Activated CD4-positive, alpha-beta T cell treated with anti-CD3 and anti-CD28 coated beads for 36 hours (primary cell): ENCODE results near the gene TLK1. TPM values are rescaled to one million over a fixed set of nuclear protein-coding genes. Genes with fewer than 3 reads are reported as not detected.

Experiments used
- ATAC-seq: fragments of 200-7000 bp; cut with Tn5 transposase; one replicate; pipeline ENCODE4 v1.10.0; 2021; ENCODE audit warnings: mild to moderate bottlenecking, moderate library complexity
- CTCF ChIA-PET: fragments of 350-600 bp; sonication (Branson Sonifier 250); formaldehyde crosslinking; loops from one replicate; lab custom pipeline; 2021; ENCODE audit warnings: antibody characterized with exemption; lab: Charles Lee
- POLR2A ChIA-PET: fragments of 350-600 bp; sonication (Branson Sonifier 250); formaldehyde crosslinking; loops from one replicate; lab custom pipeline; 2021; ENCODE audit warnings: antibody characterized with exemption, inconsistent platforms; lab: Charles Lee
- DNase-seq: peaks from one replicate; pipeline ENCODE4 v3.0.0-alpha.2; 2020
- H3K27ac Mint-ChIP-seq: one replicate; pipeline ENCODE4 v1.8.0; 2021; ENCODE audit warnings: mixed read lengths
- H3K27me3 Mint-ChIP-seq: one replicate; pipeline ENCODE4 v1.8.0; 2021; ENCODE audit warnings: mixed read lengths
- H3K36me3 Mint-ChIP-seq: one replicate; pipeline ENCODE4 v1.8.0; 2021; ENCODE audit warnings: low read depth, mixed read lengths
- H3K4me1 Mint-ChIP-seq: one replicate; pipeline ENCODE4 v1.8.0; 2021; ENCODE audit warnings: mixed read lengths
- H3K4me3 Mint-ChIP-seq: one replicate; pipeline ENCODE4 v1.8.0; 2021; ENCODE audit warnings: mild to moderate bottlenecking, moderate library complexity, mixed read lengths
- H3K9me3 Mint-ChIP-seq: one replicate; pipeline ENCODE4 v1.8.0; 2021; ENCODE audit warnings: low read depth, mixed read lengths
- intact Hi-C, 2 experiments: fragments of 100-400 bp; cut with DNase I in 1 of 2; cut with micrococcal nuclease in 1 of 2; formaldehyde crosslinking; loops; one replicate each; pipeline versions ENCODE4 v1.14.2 to v1.15.1; 2022 to 2024; cut with DNase I, micrococcal nuclease
- total RNA-seq, 2 experiments: library from RNA; stranded (reverse); gene quantifications; one replicate each; pipeline ENCODE4 v1.2.3, GENCODE V29; 2021

TLK1 gene
- total RNA-seq, 2 experiments from 2014 or later: 71.8 to 83.7 TPM

GRCh38 chr2:171143670-171144062 lies 17.0 kb downstream of the TLK1 start:
- DNase-seq (no peak), ATAC-seq (no peak)
- POLR2A ChIA-PET: no interaction called here
- Mint-ChIP-seq H3K27me3 (no peaks in the 10 kb centered on the region), H3K27ac (no peak overlapping the region), H3K36me3 (peaks cover 6% of the 10 kb centered on the region), H3K9me3 (no peaks in the 10 kb centered on the region), H3K4me3 (no peak overlapping the region), H3K4me1 (peaks cover 89% of the 10 kb centered on the region)
- CTCF ChIA-PET: interaction anchor here (1.5 kb wide), 1 partner anchor 10 kb away, joined by 5 read pairs; no protein-coding TSS in a partner anchor
- intact Hi-C loops: loop anchor here in 1 of 2 experiments (2.0 to 5.0 kb wide), 2 partner anchors 15 to 41 kb away; no protein-coding TSS in a partner anchor

DNA sequence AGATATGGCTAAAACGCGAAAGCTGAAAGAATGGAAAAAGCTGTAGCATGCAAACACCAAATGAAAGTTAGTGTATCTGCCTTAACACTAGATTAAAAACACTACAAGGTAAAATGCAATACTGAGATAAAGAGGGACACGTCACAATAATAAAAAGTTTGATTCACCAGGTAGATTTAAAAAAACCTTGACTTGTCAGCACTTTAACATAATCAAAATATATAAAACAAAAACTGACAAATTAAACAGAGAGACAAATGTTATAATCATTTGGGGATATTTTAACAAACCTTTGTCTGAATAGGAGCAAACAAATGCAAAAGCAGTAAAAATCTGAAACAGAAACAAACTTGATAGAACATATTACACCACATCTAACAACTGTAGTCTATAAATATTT lies 18.3 kb downstream of the TLK1 start:
- Mint-ChIP-seq H3K36me3 (peaks cover 6% of the 10 kb centered on the region), H3K4me3 (no peak overlapping the region), H3K27ac (no peak overlapping the region), H3K27me3 (no peaks in the 10 kb centered on the region), H3K9me3 (no peaks in the 10 kb centered on the region), H3K4me1 (peaks cover 84% of the 10 kb centered on the region)
- no peak for DNase-seq
- CTCF ChIA-PET: interaction anchor here (1.5 to 3.0 kb wide), 2 partner anchors 16 to 274 kb away, joined by 5 to 12 read pairs; no protein-coding TSS in a partner anchor
- POLR2A ChIA-PET: no interaction called here
- intact Hi-C loops: loop anchor here in 1 of 2 experiments (5.0 kb wide), 1 partner anchor 40 kb away; no protein-coding TSS in a partner anchor
- ATAC-seq: no peak

GRCh38 chr2:171141320-171141719 lies 19.4 kb downstream of the TLK1 start:
- DNase-seq (no peak), ATAC-seq (peak; percentile 73)
- ChIA-PET POLR2A (interaction anchor here (0.6 to 1.3 kb wide), 4 partner anchors 9 to 197 kb away, joined by 3 to 5 read pairs (median 4); no protein-coding TSS in a partner anchor), CTCF (interaction anchor here (0.9 to 3.0 kb wide), 8 partner anchors 9 to 275 kb away, joined by 3 to 12 read pairs (median 4); no protein-coding TSS in a partner anchor)
- no peaks in the 10 kb centered on the region for H3K9me3 Mint-ChIP-seq
- intact Hi-C loops: loop anchor here in 1 of 2 experiments (5.0 kb wide), 1 partner anchor 39 kb away; no protein-coding TSS in a partner anchor
- peaks cover 6% of the 10 kb centered on the region for H3K36me3 Mint-ChIP-seq
- H3K27ac Mint-ChIP-seq: peak overlapping the region; percentile 6
- no peaks in the 10 kb centered on the region for H3K27me3 Mint-ChIP-seq
- peaks cover 84% of the 10 kb centered on the region for H3K4me1 Mint-ChIP-seq
- no peak overlapping the region for H3K4me3 Mint-ChIP-seq

DNA sequence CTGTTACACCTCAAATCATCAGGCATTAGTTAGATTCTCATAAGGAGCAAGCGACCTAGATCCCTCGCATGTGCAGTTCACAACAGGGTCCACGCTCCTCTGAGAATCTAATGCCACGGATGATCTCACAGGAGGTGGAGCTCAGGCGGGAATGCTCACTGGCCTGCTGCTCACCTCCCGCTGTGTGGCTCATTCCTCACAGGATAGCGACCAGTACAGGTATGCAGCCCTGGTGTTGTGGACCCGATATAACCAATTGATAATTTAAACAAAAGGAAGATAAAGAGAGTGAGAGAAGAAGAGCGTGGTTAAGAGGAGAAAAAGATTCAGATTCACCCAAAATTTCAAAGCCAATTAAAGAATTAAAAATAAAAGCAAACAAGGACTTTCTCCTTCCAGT lies 20.8 kb downstream of the TLK1 start:
- DNase-seq (no peak), ATAC-seq (no peak)
- H3K36me3 Mint-ChIP-seq: peaks cover 9% of the 10 kb centered on the region
- CTCF ChIA-PET: interaction anchor here (0.6 to 3.0 kb wide), 2 partner anchors 18 to 132 kb away, joined by 3 to 12 read pairs; no protein-coding TSS in a partner anchor
- H3K4me1 Mint-ChIP-seq: peaks cover 84% of the 10 kb centered on the region
- H3K27me3 Mint-ChIP-seq: no peaks in the 10 kb centered on the region
- no peaks in the 10 kb centered on the region for H3K9me3 Mint-ChIP-seq
- POLR2A ChIA-PET: no interaction called here
- H3K4me3 Mint-ChIP-seq: no peak overlapping the region
- no peak overlapping the region for H3K27ac Mint-ChIP-seq
- intact Hi-C loops: loop anchor here (5.0 kb wide), 3 partner anchors 38 to 168 kb away; no protein-coding TSS in a partner anchor

DNA sequence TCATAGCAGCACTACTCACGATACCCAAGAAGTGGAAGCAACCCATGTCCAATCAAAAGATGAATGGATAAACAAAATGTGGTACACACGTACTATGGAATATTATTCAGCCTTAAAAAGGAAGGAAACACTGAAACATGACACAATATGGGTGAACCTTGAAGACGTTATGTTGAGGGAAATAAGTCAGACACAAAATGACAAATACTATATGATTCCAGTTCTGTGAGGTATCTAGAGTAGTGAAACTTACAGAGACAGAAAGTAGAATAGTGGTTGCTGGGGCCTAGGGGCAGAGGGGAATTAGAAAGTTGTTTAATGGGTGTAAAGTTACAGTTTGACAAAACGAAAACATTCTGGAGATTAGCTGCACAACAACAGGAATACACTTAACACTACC lies 24.7 kb downstream of the TLK1 start:
- DNase-seq: peak; percentile 41
- H3K4me1 Mint-ChIP-seq: peaks cover 73% of the 10 kb centered on the region
- POLR2A ChIA-PET: interaction anchor here (0.7 kb wide), 1 partner anchor 144 kb away, joined by 3 read pairs; no protein-coding TSS in a partner anchor
- peak; percentile 93 for ATAC-seq
- H3K4me3 Mint-ChIP-seq: peak overlapping the region; percentile 20
- peaks cover 3% of the 10 kb centered on the region for H3K9me3 Mint-ChIP-seq
- CTCF ChIA-PET: interaction anchor here (0.9 to 1.0 kb wide), 2 partner anchors 11 kb away, joined by 4 read pairs; no protein-coding TSS in a partner anchor
- peak overlapping the region; percentile 86 for H3K27ac Mint-ChIP-seq
- H3K36me3 Mint-ChIP-seq: peaks cover 15% of the 10 kb centered on the region
- no peaks in the 10 kb centered on the region for H3K27me3 Mint-ChIP-seq
- intact Hi-C loops: loop anchor here (1.0 to 5.0 kb wide), 5 partner anchors 23 to 183 kb away; no protein-coding TSS in a partner anchor

GRCh38 chr2:171134624-171135230 lies 26.0 kb downstream of the TLK1 start:
- peaks cover 62% of the 10 kb centered on the region for H3K4me1 Mint-ChIP-seq
- CTCF ChIA-PET: interaction anchor here (0.5 to 1.3 kb wide), 6 partner anchors 10 to 284 kb away, joined by 3 to 5 read pairs (median 4); no protein-coding TSS in a partner anchor
- POLR2A ChIA-PET: interaction anchor here (0.7 kb wide), 1 partner anchor 36 kb away, joined by 3 read pairs; no protein-coding TSS in a partner anchor
- ATAC-seq: no peak
- H3K36me3 Mint-ChIP-seq: peaks cover 14% of the 10 kb centered on the region
- intact Hi-C loops: loop anchor here (5.0 kb wide), 2 partner anchors 47 to 162 kb away; no protein-coding TSS in a partner anchor
- DNase-seq: no peak
- H3K4me3 Mint-ChIP-seq: no peak overlapping the region
- H3K27me3 Mint-ChIP-seq: no peaks in the 10 kb centered on the region
- H3K27ac Mint-ChIP-seq: no peak overlapping the region
- peaks cover 3% of the 10 kb centered on the region for H3K9me3 Mint-ChIP-seq

- intact Hi-C loops: no loop called here
- ATAC-seq: no peak
- no peak overlapping the region for H3K4me3 Mint-ChIP-seq
- no peak for DNase-seq
- ChIA-PET POLR2A (no interaction called here), CTCF (interaction anchor here (0.8 to 1.4 kb wide), 3 partner anchors 8 to 159 kb away, joined by 3 to 4 read pairs (median 4); no protein-coding TSS in a partner anchor)
- no peak overlapping the region for H3K27ac Mint-ChIP-seq
- H3K9me3 Mint-ChIP-seq: peaks cover 3% of the 10 kb centered on the region
- no peaks in the 10 kb centered on the region for H3K27me3 Mint-ChIP-seq
- H3K4me1 Mint-ChIP-seq: peaks cover 60% of the 10 kb centered on the region
- H3K36me3 Mint-ChIP-seq: peaks cover 14% of the 10 kb centered on the region
Observed at GRCh38 chr2:171132086-171132485, 28.6 kb downstream of the TLK1 start.

DNA sequence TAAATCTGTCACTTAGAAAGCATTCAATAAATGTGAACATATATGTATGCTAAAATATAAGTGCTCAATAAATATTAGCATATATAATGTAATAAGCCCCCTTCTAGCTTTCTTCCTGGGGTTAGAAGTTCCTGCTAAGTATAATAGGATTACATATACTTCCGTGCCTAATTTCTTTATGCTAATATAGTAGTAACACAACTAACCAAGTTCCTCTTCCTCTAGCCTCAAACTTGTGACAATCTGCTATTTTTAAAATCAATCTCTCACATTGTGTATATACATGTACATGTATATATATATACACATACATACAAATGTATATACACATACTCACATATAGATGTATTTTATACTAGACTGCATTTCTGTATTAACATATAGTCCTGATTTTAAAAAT lies 32.2 kb downstream of the TLK1 start:
- DNase-seq (no peak), ATAC-seq (no peak)
- Mint-ChIP-seq H3K36me3 (peaks cover 8% of the 10 kb centered on the region), H3K4me1 (peaks cover 55% of the 10 kb centered on the region), H3K27ac (no peak overlapping the region), H3K9me3 (peaks cover 3% of the 10 kb centered on the region), H3K4me3 (no peak overlapping the region), H3K27me3 (no peaks in the 10 kb centered on the region)
- CTCF ChIA-PET: interaction anchor here (1.0 kb wide), 1 partner anchor 8 kb away, joined by 3 read pairs; no protein-coding TSS in a partner anchor
- intact Hi-C loops: no loop called here
- POLR2A ChIA-PET: no interaction called here

- POLR2A ChIA-PET: interaction anchor here (0.6 kb wide), 1 partner anchor 29 kb away, joined by 8 read pairs; no protein-coding TSS in a partner anchor
- H3K27ac Mint-ChIP-seq: no peak overlapping the region
Observed at GRCh38 chr2:171124541-171124940, 36.2 kb downstream of the TLK1 start.

DNA sequence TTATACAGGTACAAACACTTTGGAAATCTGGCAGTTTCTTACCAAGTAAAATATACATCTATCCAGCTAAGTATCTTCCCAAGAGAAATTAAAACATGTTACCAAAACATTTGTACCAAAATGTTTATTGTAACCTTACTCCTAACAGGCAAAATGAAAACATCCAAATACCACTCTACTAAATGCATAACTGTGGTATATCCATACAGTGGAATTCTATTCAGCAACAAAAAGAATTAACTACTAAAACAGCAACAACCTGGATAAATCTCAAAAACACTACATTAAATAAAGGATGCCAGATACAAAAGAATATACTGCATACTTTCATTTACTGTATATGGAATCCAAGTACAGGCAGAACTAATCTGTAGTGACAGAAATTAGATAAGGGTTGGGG lies 51.1 kb downstream of the TLK1 start:
- no peaks in the 10 kb centered on the region for H3K9me3 Mint-ChIP-seq
- H3K4me3 Mint-ChIP-seq: no peak overlapping the region
- no peak overlapping the region for H3K27ac Mint-ChIP-seq
- intact Hi-C loops: no loop called here
- CTCF ChIA-PET: interaction anchor here (2.1 kb wide), 1 partner anchor 22 kb away, joined by 10 read pairs; no protein-coding TSS in a partner anchor
- peaks cover 43% of the 10 kb centered on the region for H3K4me1 Mint-ChIP-seq
- no peak for ATAC-seq
- POLR2A ChIA-PET: interaction anchor here (0.6 kb wide), 1 partner anchor 13 kb away, joined by 4 read pairs; no protein-coding TSS in a partner anchor
- no peak for DNase-seq
- peaks cover 42% of the 10 kb centered on the region for H3K36me3 Mint-ChIP-seq
- H3K27me3 Mint-ChIP-seq: no peaks in the 10 kb centered on the region

More at GRCh38 chr2:171124541-171124940, 36.2 kb downstream of the TLK1 start:
- CTCF ChIA-PET: interaction anchor here (0.5 to 1.9 kb wide), 7 partner anchors 8 to 325 kb away, joined by 3 to 5 read pairs (median 3); no protein-coding TSS in a partner anchor
- Mint-ChIP-seq H3K27me3 (no peaks in the 10 kb centered on the region), H3K4me1 (peaks cover 55% of the 10 kb centered on the region), H3K36me3 (peaks cover 2% of the 10 kb centered on the region), H3K9me3 (no peaks in the 10 kb centered on the region), H3K4me3 (no peak overlapping the region)
- intact Hi-C loops: no loop called here
- DNase-seq (no peak), ATAC-seq (no peak)

GRCh38 chr2:171109020-171109419 lies 51.7 kb downstream of the TLK1 start:
- no peak overlapping the region for H3K4me3 Mint-ChIP-seq
- intact Hi-C loops: no loop called here
- H3K4me1 Mint-ChIP-seq: peaks cover 43% of the 10 kb centered on the region
- CTCF ChIA-PET: interaction anchor here (0.8 to 2.1 kb wide), 2 partner anchors 19 to 22 kb away, joined by 4 to 10 read pairs; no protein-coding TSS in a partner anchor
- no peak for DNase-seq
- H3K27me3 Mint-ChIP-seq: no peaks in the 10 kb centered on the region
- POLR2A ChIA-PET: interaction anchor here (0.6 kb wide), 1 partner anchor 14 kb away, joined by 4 read pairs; no protein-coding TSS in a partner anchor
- no peaks in the 10 kb centered on the region for H3K9me3 Mint-ChIP-seq
- H3K27ac Mint-ChIP-seq: no peak overlapping the region
- no peak for ATAC-seq
- peaks cover 40% of the 10 kb centered on the region for H3K36me3 Mint-ChIP-seq
